WERI-Rb-1 (cell line): ENCODE data around the gene SMIM41.
A peak's percentile ranks its signal among the peaks of the same experiment; 100 is the strongest.

Source experiments
- DNase-seq: peaks from one replicate; pipeline ENCODE4 v3.0.0-alpha.2; 2020
- H3K27ac ChIP-seq: fragments of 250-450 bp; sonication (Bioruptor Pico); 2 replicates; pipeline ENCODE4 v1.5.1; 2020; ENCODE audit warnings: mild to moderate bottlenecking, moderate library complexity
- H3K27me3 ChIP-seq: fragments of 250-450 bp; sonication (Bioruptor Pico); 2 replicates; pipeline ENCODE4 v1.5.1; 2021; ENCODE audit warnings: mild to moderate bottlenecking, low read depth, moderate library complexity; ENCODE audit not compliant: insufficient read depth, severe bottlenecking
- H3K36me3 ChIP-seq: fragments of 250-450 bp; sonication (Bioruptor Pico); 2 replicates; pipeline ENCODE4 v1.5.1; 2020; ENCODE audit warnings: mild to moderate bottlenecking, moderate library complexity
- H3K4me3 ChIP-seq: 2 replicates; pipeline ENCODE4 v1.5.1; 2011; ENCODE audit warnings: low read depth, mild to moderate bottlenecking, control low read depth, low read length
- H3K9me3 ChIP-seq: fragments of 250-450 bp; sonication (Bioruptor Pico); 2 replicates; pipeline ENCODE4 v1.5.1; 2021; ENCODE audit warnings: mild to moderate bottlenecking, moderate library complexity; ENCODE audit not compliant: severe bottlenecking
- CTCF ChIP-seq: IDR thresholded peaks from 2 replicates; pipeline ENCODE4 v1.5.1; 2011; ENCODE audit warnings: low read depth, mild to moderate bottlenecking, control low read depth, inconsistent platforms, low read length

The SMIM41 gene

GRCh38 chr12:52079576-52080402 is at the start of gene SMIM41:
Gene SMIM41 (plus strand): TSS chr12:52079704. CDS start chr12:52079780, 76 bp downstream.
- DNase-seq, result no peak
- H3K27me3 ChIP-seq, result peaks cover under 1% of the 10 kb centered on the region
- H3K4me3 ChIP-seq, result no peak within 1 kb of the TSS
- peaks cover 30% of the 10 kb centered on the region for H3K36me3 ChIP-seq
- no peak within 1 kb of the TSS for H3K27ac ChIP-seq
- TF ChIP-seq CTCF, result no peak
- no peaks in the 10 kb centered on the region for H3K9me3 ChIP-seq

GRCh38 chr12:52032446-52032803 is 47.1 kb upstream of the SMIM41 start:
- no peak for TF ChIP-seq CTCF
- H3K27ac ChIP-seq, result no peak overlapping the region; the same call in 1 of the 2 replicates
- no peak for DNase-seq
- H3K4me3 ChIP-seq, result peak overlapping the region; percentile 54
- H3K36me3 ChIP-seq, result no peaks in the 10 kb centered on the region
- H3K27me3 ChIP-seq, result no peaks in the 10 kb centered on the region
- H3K9me3 ChIP-seq, result no peaks in the 10 kb centered on the region

GRCh38 chr12:52032804-52033445 is 46.6 kb upstream of the SMIM41 start:
- peak; percentile 97 for DNase-seq
- Histone ChIP-seq H3K9me3 (no peaks in the 10 kb centered on the region), H3K27me3 (no peaks in the 10 kb centered on the region), H3K36me3 (no peaks in the 10 kb centered on the region), H3K4me3 (peak overlapping the region; percentile 54), H3K27ac (peak overlapping the region; percentile 66)
- no peak for TF ChIP-seq CTCF

- H3K36me3 ChIP-seq, result no peaks in the 10 kb centered on the region
- no peak for TF ChIP-seq CTCF
- H3K27me3 ChIP-seq, result no peaks in the 10 kb centered on the region
- H3K9me3 ChIP-seq, result no peaks in the 10 kb centered on the region
- DNase-seq, result no peak
- H3K27ac ChIP-seq, result peak overlapping the region; percentile 66
- H3K4me3 ChIP-seq, result peak overlapping the region; percentile 54
These were observed 45.9 kb upstream of the SMIM41 start for GRCh38 chr12:52033446-52034140.

- no peaks in the 10 kb centered on the region for H3K9me3 ChIP-seq
- H3K27ac ChIP-seq, result no peak overlapping the region
- H3K27me3 ChIP-seq, result no peaks in the 10 kb centered on the region
- no peak overlapping the region for H3K4me3 ChIP-seq
- H3K36me3 ChIP-seq, result peaks cover 4% of the 10 kb centered on the region; the same call in 1 of the 2 replicates
- no peak for DNase-seq
- TF ChIP-seq CTCF, result no peak
These were observed 44.3 kb upstream of the SMIM41 start for GRCh38 chr12:52035190-52035589.
